ENCODE measurements around the gene SHISAL2A.

DNA sequence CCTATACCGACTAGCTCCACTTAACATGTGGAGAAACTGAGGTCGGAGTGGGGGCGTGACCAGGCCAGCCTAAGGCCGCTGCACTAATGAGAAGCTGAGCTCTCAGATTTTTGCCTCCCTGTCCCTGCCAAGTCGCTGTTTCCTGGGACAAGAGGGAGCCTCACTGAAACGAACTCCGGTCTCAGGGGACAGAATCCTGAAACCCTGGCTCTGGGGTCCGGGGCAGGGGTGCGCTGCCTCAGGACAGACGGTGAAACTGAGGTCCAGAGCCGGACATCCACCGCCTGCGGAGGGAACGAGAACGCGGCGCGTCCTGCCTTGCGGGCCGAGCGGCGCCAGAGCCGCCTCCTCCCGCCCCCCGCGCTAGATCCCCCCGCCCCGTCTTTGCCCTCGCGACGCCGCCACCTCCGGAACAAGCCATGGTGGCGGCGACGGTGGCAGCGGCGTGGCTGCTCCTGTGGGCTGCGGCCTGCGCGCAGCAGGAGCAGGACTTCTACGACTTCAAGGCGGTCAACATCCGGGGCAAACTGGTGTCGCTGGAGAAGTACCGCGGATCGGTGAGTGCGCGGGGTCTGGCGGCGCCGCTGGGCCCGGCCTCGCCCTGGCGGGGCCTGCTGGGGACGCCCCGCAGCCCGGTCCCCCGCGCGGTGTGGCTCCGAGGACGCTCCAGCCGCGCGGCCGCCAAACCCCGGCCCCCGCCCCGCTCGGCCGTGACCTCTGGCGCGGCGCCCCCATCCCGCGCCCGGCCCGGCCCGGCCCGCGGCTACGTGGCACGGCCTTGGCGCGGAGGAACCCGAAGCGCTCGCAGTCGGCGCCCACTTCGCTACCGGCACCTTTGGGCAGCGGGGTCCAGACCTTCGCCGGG, 30.7 kb upstream of the SHISAL2A start, which contains the start of gene GPX7:
- TF ChIP-seq POLR2AphosphoS5 (IDR thresholded peaks at IDR 0.05; ENCODE audit: low read depth, low read length), result no peak
- no peak for TF ChIP-seq SPI1 (IDR thresholded peaks at IDR 0.05; ENCODE audit: low read depth, low read length)

Data from GM12891 (cell line).